H1 (cell line): ENCODE measurements around the gene TAF13. TPM values are rescaled to one million over a fixed set of nuclear protein-coding genes. Genes with fewer than 3 reads are reported as not detected.

Source experiments
- ATF3 ChIP-seq: IDR thresholded peaks from 2 replicates; pipeline ENCODE4 v1.6.1; 2011; ENCODE audit warnings: low read depth, mild to moderate bottlenecking, low read length; ENCODE audit not compliant: insufficient read depth
- CHD1 ChIP-seq: IDR thresholded peaks from 2 replicates; pipeline ENCODE4 v1.6.1; 2012; ENCODE audit warnings: low read depth, low read length, improper control_type of control experiment
- CHD2 ChIP-seq: IDR thresholded peaks from 2 replicates; pipeline ENCODE4 v1.6.1; 2012; ENCODE audit warnings: low read length, improper control_type of control experiment
- CREB1 ChIP-seq: IDR thresholded peaks from 2 replicates; pipeline ENCODE4 v1.6.1; 2012; ENCODE audit warnings: inconsistent platforms
- EP300 ChIP-seq, 2 experiments: IDR thresholded peaks; 1 replicate in 1 of 2; 2 replicates in 1 of 2; pipeline ENCODE4 v1.6.1; 2011 to 2012; ENCODE audit warnings: low read depth in 2 of 2, low read length in 2 of 2, mild to moderate bottlenecking in 2 of 2, borderline replicate concordance in 1 of 2, inconsistent platforms in 1 of 2, moderate library complexity in 1 of 2
- FOSL1 ChIP-seq: IDR thresholded peaks from 2 replicates; pipeline ENCODE4 v1.6.1; 2011; ENCODE audit warnings: mild to moderate bottlenecking, low read depth, low read length, moderate library complexity; ENCODE audit not compliant: insufficient read depth
- GTF2F1 ChIP-seq: IDR thresholded peaks from 2 replicates; pipeline ENCODE4 v1.6.1; 2012; ENCODE audit warnings: low read depth, low read length, improper control_type of control experiment, borderline replicate concordance
- KDM5A ChIP-seq: fragments of 200-600 bp; IDR thresholded peaks from 2 replicates; pipeline ENCODE4 v1.7.1; 2012; ENCODE audit warnings: mild to moderate bottlenecking, low read length, inconsistent platforms, mixed read lengths
- POLR2A ChIP-seq, 2 experiments: IDR thresholded peaks; 1 replicate in 1 of 2; 2 replicates in 1 of 2; pipeline ENCODE4 v1.6.1; 2011; ENCODE audit warnings: low read depth in 2 of 2, low read length in 2 of 2, mild to moderate bottlenecking in 2 of 2; ENCODE audit errors: control extremely low read depth in 1 of 2
- RNF2 ChIP-seq: fragments of 200-900, 300-1000 bp; sonication (generic); IDR thresholded peaks from 2 replicates; pipeline ENCODE4 v1.7.1; 2016; ENCODE audit warnings: borderline replicate concordance, low read depth, mild to moderate bottlenecking, antibody characterized with exemption, low read length; ENCODE audit not compliant: poor library complexity, severe bottlenecking; ENCODE audit errors: missing control alignments
- SIN3A ChIP-seq, 2 experiments: IDR thresholded peaks in 1 of 2; conservative IDR thresholded peaks in 1 of 2; 2 replicates each; pipeline ENCODE4 v1.6.1; 2011 to 2012; ENCODE audit warnings: low read length in 2 of 2, improper control_type of control experiment in 1 of 2, low read depth in 1 of 2, mild to moderate bottlenecking in 1 of 2
- TBP ChIP-seq: IDR thresholded peaks from 2 replicates; pipeline ENCODE4 v1.6.1; 2011; ENCODE audit warnings: low read depth, low read length, improper control_type of control experiment
- YY1 ChIP-seq: IDR thresholded peaks from 2 replicates; pipeline ENCODE4 v1.6.1; 2011; ENCODE audit warnings: low read depth, mild to moderate bottlenecking, low read length
- polyA plus RNA-seq, 7 experiments: library from polyadenylated mRNA; depleted of rRNA in 3 of 7; stranded (reverse) in 5 of 7; unstranded in 2 of 7; fragments of >200 nt in 5 of 7; fragments of 200-250 nt in 2 of 7; gene quantifications; 1 replicate in 5 of 7; 2 replicates in 1 of 7; 4 replicates in 1 of 7; pipeline versions ENCODE4 v1.2.1 to v1.2.3, GENCODE V29; 2011 to 2013; ENCODE audit warnings: missing spikeins in 2 of 7, mixed read lengths in 2 of 7
- total RNA-seq: library from RNA; stranded (reverse); fragmentation: NEBNext Ultra II Directional; extraction: Animal tissue kit (Norgen Biotek cat#: 25700); gene quantifications from 2 replicates; pipeline ENCODE4 v1.2.1, GENCODE V29; 2021
- TF ChIP-seq, protein P1 (sequence below), 3 experiments: IDR thresholded peaks; 1 replicate in 2 of 3; 2 replicates in 1 of 3; pipeline versions ENCODE4 v1.5.1 to v1.6.1; 2011; ENCODE audit warnings: low read length in 3 of 3, mild to moderate bottlenecking in 3 of 3, inconsistent platforms in 2 of 3, low read depth in 1 of 3, moderate library complexity in 1 of 3; ENCODE audit not compliant: insufficient read depth in 1 of 3; ENCODE audit errors: control extremely low read depth in 1 of 3

The TAF13 gene
- total and polyA plus RNA-seq, 2 of the 8 experiments (the other 6 are each of a cell fraction or from before 2014, with no cell fraction given), result 13.1 to 41.7 TPM

- TF ChIP-seq RNF2 (no peak), YY1 (0 out of 2 replicates have a peak, but pooled peaks have one; percentile 61), CHD1 (no peak), GTF2F1 (no peak), TBP (peak; percentile 65), CHD2 (0 out of 2 replicates have a peak, but pooled peaks have one; percentile 14), SIN3A (conservative IDR thresholded peaks at IDR 0.05 in 1 of 2, IDR thresholded peaks at IDR 0.05 in 1 of 2; ENCODE audit: low read depth in 1 of 2, low read length in 2 of 2) (peak; percentile 89 to 92), POLR2A (IDR thresholded peaks at IDR 0.05; ENCODE audit: control extremely low read depth in 1 of 2, low read depth in 2 of 2, low read length in 2 of 2) (no peak), EP300 (IDR thresholded peaks at IDR 0.05; ENCODE audit: borderline replicate concordance in 1 of 2, low read depth in 2 of 2, low read length in 2 of 2) (peak in 1 of 2 experiments; percentile 73; a peak in 1 of 3 replicates), CREB1 (no peak), ATF3 (0 out of 2 replicates have a peak, but pooled peaks have one; percentile 32), KDM5A (no peak), FOSL1 (no peak)
- TF ChIP-seq, protein P1, sequence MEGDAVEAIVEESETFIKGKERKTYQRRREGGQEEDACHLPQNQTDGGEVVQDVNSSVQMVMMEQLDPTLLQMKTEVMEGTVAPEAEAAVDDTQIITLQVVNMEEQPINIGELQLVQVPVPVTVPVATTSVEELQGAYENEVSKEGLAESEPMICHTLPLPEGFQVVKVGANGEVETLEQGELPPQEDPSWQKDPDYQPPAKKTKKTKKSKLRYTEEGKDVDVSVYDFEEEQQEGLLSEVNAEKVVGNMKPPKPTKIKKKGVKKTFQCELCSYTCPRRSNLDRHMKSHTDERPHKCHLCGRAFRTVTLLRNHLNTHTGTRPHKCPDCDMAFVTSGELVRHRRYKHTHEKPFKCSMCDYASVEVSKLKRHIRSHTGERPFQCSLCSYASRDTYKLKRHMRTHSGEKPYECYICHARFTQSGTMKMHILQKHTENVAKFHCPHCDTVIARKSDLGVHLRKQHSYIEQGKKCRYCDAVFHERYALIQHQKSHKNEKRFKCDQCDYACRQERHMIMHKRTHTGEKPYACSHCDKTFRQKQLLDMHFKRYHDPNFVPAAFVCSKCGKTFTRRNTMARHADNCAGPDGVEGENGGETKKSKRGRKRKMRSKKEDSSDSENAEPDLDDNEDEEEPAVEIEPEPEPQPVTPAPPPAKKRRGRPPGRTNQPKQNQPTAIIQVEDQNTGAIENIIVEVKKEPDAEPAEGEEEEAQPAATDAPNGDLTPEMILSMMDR (IDR thresholded peaks at IDR 0.05; ENCODE audit: control extremely low read depth in 1 of 3, insufficient read depth in 1 of 3, low read depth in 1 of 3, low read length in 3 of 3), result peak; percentile 86 to 96 (median 92)
These were observed 37.0 kb upstream of the TAF13 start (continued) for GRCh38 chr1:109112652-109113285.
